HepG2 (cell line): Measurements from ENCODE around the gene IVD. TPM values are rescaled to one million over a fixed set of nuclear protein-coding genes. Genes with fewer than 3 reads are reported as not detected.
A peak's percentile ranks its signal among the peaks of the same experiment; 100 is the strongest.

Experiments used
- BRD4 ChIP-seq: sonication (generic); formaldehyde crosslinking; IDR thresholded peaks from 2 replicates; pipeline ENCODE4 v1.4.0; 2020; ENCODE audit warnings: missing genetic modification reagents
- CTCF ChIP-seq: sonication (generic); formaldehyde crosslinking; IDR thresholded peaks from 2 replicates; pipeline ENCODE4 v1.5.0; 2020; ENCODE audit warnings: mild to moderate bottlenecking, missing genetic modification reagents, moderate library complexity
- HNRNPK ChIP-seq: fragments of 200-400 bp; formaldehyde crosslinking; IDR thresholded peaks from 2 replicates; pipeline ENCODE4 v1.6.1; 2018; ENCODE audit warnings: low read length, low read depth, moderate library complexity, mild to moderate bottlenecking; ENCODE audit not compliant: poor library complexity, severe bottlenecking
- MIER2 ChIP-seq: IDR thresholded peaks from 2 replicates; pipeline ENCODE4 v1.6.1; 2016; ENCODE audit warnings: missing biosample characterization, missing genetic modification reagents
- POLR2A ChIP-seq, 2 experiments: IDR thresholded peaks; 2 replicates each; pipeline ENCODE4 v1.6.1; 2011; ENCODE audit warnings: low read depth in 2 of 2, low read length in 2 of 2, mild to moderate bottlenecking in 1 of 2, moderate library complexity in 1 of 2; ENCODE audit not compliant: insufficient read depth in 1 of 2
- RBM39 ChIP-seq: fragments of 200-400 bp; formaldehyde crosslinking; IDR thresholded peaks from one replicate; pipeline ENCODE4 v1.6.1; 2018; ENCODE audit warnings: antibody characterized with exemption, mild to moderate bottlenecking, low read depth, low read length; ENCODE audit not compliant: poor library complexity, severe bottlenecking
- ZEB1 ChIP-seq: IDR thresholded peaks from 2 replicates; pipeline ENCODE4 v1.6.1; 2012; ENCODE audit warnings: mild to moderate bottlenecking, low read depth, inconsistent platforms; ENCODE audit not compliant: insufficient replicate concordance
- ZGPAT ChIP-seq: IDR thresholded peaks from 2 replicates; pipeline ENCODE4 v1.6.1; 2016; ENCODE audit warnings: mild to moderate bottlenecking
- ZNF136 ChIP-seq: sonication (generic); formaldehyde crosslinking; IDR thresholded peaks from 2 replicates; pipeline ENCODE4 v1.8.1; 2022; ENCODE audit warnings: low read depth, mild to moderate bottlenecking, moderate library complexity, missing genetic modification reagents
- ZNF224 ChIP-seq: sonication (generic); formaldehyde crosslinking; IDR thresholded peaks from 2 replicates; pipeline ENCODE4 v1.5.0; 2020; ENCODE audit warnings: mild to moderate bottlenecking, missing genetic modification reagents
- ZNF24 ChIP-seq: fragments of 450-650 bp; IDR thresholded peaks from 2 replicates; pipeline ENCODE4 v1.6.1; 2017; ENCODE audit warnings: antibody characterized with exemption, mild to moderate bottlenecking
- ZNF280B ChIP-seq: sonication (generic); formaldehyde crosslinking; IDR thresholded peaks from 2 replicates; pipeline ENCODE4 v1.5.0; 2020; ENCODE audit warnings: missing genetic modification reagents, mild to moderate bottlenecking, borderline replicate concordance
- ZNF281 ChIP-seq: sonication (generic); formaldehyde crosslinking; IDR thresholded peaks from 2 replicates; pipeline ENCODE4 v1.4.0; 2020; ENCODE audit warnings: missing genetic modification reagents, borderline replicate concordance
- ZNF503 ChIP-seq: sonication (generic); formaldehyde crosslinking; IDR thresholded peaks from 2 replicates; pipeline ENCODE4 v1.4.0; 2020; ENCODE audit warnings: missing genetic modification reagents
- ZNF512 ChIP-seq: sonication (generic); formaldehyde crosslinking; IDR thresholded peaks from 2 replicates; pipeline ENCODE4 v1.4.0; 2020; ENCODE audit warnings: mild to moderate bottlenecking, missing genetic modification reagents
- ZNF614 ChIP-seq: IDR thresholded peaks from 2 replicates; pipeline ENCODE4 v1.6.1; 2018; ENCODE audit warnings: missing biosample characterization, missing genetic modification reagents, inconsistent platforms, borderline replicate concordance
- polyA plus RNA-seq, 8 experiments: library from polyadenylated mRNA; depleted of rRNA in 3 of 8; stranded (reverse) in 7 of 8; unstranded in 1 of 8; fragments of >200 nt; fragmentation: Illumina TruSeq in 4 of 8; extraction: Trizol in 4 of 8; gene quantifications; 2 replicates each; pipeline versions ENCODE4 v1.2.1 to v1.2.3, GENCODE V29; 2011 to 2016; ENCODE audit warnings: low read depth in 4 of 8, missing spikeins in 1 of 8, mixed read lengths in 1 of 8; ENCODE audit not compliant: insufficient read depth in 1 of 8
- total RNA-seq, 5 experiments: library from RNA; depleted of rRNA; stranded (reverse); fragments of >200 nt; fragmentation: Illumina TruSeq; extraction: Trizol; gene quantifications; 2 replicates each; pipeline ENCODE4 v1.2.3, GENCODE V29; 2016; ENCODE audit warnings: low read depth in 1 of 5

IVD gene
- total and polyA plus RNA-seq, 2 of the 13 experiments (the other 11 are each of a cell fraction or from before 2014, with no cell fraction given) = 48.0 to 53.9 TPM

GRCh38 chr15:40421246-40422157 lies 15.9 kb downstream of the IVD start (continued):
- TF ChIP-seq ZGPAT (CRISPR knock-in tag) (0 out of 2 replicates have a peak, but pooled peaks have one; percentile 40), BRD4 (CRISPR knock-in tag) (no peak), ZNF136 (no peak), ZEB1 (no peak), ZNF24 (no peak), ZNF614 (CRISPR knock-in tag) (no peak), CTCF (CRISPR knock-in tag) (peak; percentile 95), ZNF224 (CRISPR knock-in tag) (no peak), ZNF280B (no peak), HNRNPK (no peak), ZNF512 (CRISPR knock-in tag) (no peak), POLR2A (IDR thresholded peaks at IDR 0.05; ENCODE audit: insufficient read depth in 1 of 2, low read depth in 2 of 2, low read length in 2 of 2) (peak in 1 of 2 experiments; percentile 36; a peak in 1 of 4 replicates), ZNF503 (CRISPR knock-in tag) (no peak), ZNF281 (no peak; the same call in 1 of the 2 replicates), MIER2 (CRISPR knock-in tag) (0 out of 2 replicates have a peak, but pooled peaks have one; percentile 46), RBM39 (no peak)
